GM19099 (cell line): ENCODE results near the gene SMARCA1.
A peak's percentile ranks its signal among the peaks of the same experiment; 100 is the strongest.

Experiments
- POLR2A ChIP-seq: IDR thresholded peaks from 3 replicates; pipeline ENCODE4 v1.6.1; 2011; ENCODE audit warnings: low read depth; ENCODE audit not compliant: insufficient read length; ENCODE audit errors: extremely low read depth

The SMARCA1 gene

DNA sequence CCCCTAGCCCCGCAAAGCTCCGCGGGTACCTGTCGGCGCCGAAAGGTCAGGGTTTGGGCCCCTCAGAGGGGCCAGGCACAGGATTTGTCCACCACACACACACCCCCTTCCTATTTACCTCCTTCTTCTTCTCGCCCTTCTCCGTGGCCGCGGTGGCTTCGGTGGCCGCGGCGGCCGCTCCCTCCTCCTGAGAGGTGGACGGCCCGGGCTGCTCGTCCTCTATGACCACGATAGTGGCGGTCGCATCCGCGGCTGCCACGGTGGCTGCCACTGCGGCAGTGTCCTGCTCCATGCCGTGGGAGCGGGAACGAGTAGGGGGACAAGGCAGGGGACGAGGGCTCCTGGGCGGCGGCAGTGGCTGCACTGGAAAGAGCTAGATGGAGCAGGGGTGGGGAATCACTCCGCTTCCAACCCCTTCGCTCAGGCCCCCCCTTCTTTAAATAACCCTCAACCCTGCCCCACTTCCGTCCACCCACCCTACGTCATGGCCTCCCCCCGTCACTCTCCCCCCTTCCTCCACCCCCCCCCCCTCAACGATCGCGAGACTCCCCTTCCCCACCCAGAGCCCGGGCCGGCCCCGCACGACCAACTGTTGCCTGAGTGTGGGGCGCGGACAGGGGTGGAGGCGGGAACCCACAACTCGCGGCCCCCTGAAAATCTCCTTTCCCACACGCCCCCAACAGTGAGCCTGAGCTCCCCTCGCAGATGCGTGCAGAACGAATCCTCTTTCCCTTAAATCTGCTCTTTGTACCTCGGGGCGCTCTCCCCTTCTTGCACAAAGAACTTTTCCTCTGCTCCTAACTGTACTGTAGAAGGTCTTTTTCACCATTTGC lies at the start of gene SMARCA1:
SMARCA1 (minus strand) TSS at position 412 of the 833 bp plus-strand sequence; CDS start at position 292, 120 bp downstream.
- no peak for TF ChIP-seq POLR2A

GRCh38 chrX:129572422-129572821 lies 49.1 kb upstream of the SMARCA1 start:
- TF ChIP-seq POLR2A: no peak

- TF ChIP-seq POLR2A: no peak
These were observed 45.1 kb upstream of the SMARCA1 start for GRCh38 chrX:129568349-129568748.

- TF ChIP-seq POLR2A: no peak
These were observed 42.8 kb upstream of the SMARCA1 start for GRCh38 chrX:129566073-129566472.

DNA sequence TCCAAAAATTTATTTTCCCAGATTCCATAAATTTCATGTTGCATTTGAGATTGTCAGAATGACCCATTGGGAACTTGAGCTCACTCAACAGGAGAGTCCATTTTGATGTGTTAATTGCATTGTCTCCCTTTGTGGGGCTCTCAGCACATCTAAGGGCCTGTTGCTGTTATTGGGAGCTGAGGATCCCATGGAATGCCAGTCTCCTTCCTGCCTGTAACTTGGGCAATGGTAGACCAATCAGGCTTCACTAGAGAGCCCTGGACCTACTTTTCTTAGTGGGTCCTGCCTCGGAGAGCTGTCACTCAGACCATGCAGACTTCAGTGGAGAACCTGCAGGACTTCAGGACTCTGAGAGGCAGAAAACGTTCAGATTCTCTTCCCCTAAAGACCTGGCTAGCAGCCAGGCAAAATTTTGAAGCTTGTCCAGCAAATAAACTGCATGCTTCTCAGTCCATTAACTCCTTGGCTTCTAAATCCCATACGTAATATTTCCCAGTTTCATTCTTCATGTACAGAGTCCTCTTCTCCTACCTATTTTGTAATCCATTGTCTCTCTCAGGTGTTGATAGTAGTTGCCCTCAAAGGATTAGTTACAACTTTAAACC lies 41.9 kb upstream of the SMARCA1 start:
- TF ChIP-seq POLR2A: no peak

- TF ChIP-seq POLR2A: no peak
These were observed 38.2 kb upstream of the SMARCA1 start for GRCh38 chrX:129561453-129561852.

DNA sequence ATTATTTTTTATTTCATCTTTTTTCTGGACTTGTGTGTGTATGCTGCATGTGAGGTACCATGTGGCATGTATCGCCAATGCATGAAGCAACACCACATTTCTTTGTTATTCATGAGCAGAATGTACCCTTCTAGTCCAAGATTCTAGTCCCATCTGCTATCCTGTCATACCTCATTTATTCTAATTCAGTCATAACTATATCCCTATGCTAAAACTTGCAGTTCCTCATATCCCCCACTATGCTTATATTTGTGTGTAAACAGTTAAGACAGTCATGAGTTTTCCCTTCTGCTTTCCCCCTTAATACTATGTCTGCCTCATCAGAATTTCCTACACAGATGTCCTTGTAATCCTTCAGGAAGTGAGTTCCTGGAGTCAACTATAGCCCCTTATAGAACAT lies 36.5 kb upstream of the SMARCA1 start:
- no peak for TF ChIP-seq POLR2A

DNA sequence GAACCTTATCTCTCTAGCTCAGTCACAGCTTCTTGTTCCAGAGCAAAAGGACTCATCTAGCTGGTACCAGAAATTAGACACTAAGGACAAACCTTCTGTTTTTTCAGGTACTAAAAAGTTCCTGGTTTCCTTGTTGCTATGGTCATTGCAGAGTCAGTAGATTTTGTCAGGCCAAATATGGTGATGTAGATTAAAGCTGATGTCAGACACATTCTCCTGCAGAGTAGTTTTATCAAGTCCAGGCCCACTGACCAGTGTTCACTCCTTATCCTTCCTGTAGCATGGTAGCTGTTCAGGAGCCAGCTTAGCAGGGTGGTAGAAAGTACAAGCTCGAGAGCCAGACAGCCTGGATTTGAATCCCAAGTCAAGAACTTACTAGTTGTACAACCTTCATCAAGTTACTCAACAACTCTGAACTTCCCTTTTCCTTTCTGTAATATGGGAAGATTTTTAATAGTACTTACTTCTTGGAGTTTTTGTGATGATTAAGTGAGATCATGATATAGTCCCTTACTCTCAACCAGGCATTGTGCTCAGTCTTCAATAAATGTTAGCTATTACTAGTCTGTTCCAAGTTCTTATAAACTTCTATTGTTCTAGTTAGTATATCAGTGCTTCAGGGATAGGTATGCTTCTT lies 34.7 kb upstream of the SMARCA1 start:
- no peak for TF ChIP-seq POLR2A

GRCh38 chrX:129556806-129557315 lies 33.6 kb upstream of the SMARCA1 start:
- no peak for TF ChIP-seq POLR2A

DNA sequence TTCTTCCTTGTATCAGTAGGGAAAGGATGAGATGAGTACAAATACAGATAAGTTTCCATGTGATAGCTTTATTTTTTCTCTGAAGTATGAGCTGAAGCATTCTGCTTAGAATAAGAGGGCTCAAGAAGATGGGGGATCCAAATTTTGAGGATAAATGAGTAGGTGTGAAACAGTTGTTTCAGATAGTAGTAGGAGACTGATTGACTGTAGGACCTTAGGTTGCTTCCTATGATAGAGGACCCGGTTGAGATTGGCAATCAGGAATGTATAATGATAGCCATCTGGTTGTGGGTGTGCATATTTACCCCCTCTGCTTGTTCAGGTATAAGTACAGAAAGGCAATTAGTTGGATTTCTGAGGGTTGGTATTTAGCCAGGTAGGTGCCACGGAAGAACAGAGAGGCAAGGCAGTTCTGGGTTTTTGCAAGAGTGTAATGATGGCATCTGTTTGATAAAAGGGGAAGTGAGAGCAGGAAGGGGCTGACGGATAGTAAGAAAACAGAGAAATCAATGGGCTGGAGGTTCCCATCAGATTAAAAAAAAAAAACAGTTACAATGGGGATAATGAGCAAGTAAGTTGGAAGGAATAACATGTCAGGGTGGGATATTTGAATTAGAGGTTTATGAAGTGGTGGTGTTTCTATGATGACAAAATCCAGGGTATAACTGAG lies 30.5 kb upstream of the SMARCA1 start:
- no peak for TF ChIP-seq POLR2A

GRCh38 chrX:129549124-129549523 lies 25.8 kb upstream of the SMARCA1 start:
- TF ChIP-seq POLR2A: no peak

- TF ChIP-seq POLR2A: no peak
These were observed 22.1 kb upstream of the SMARCA1 start for GRCh38 chrX:129545408-129545807.

DNA sequence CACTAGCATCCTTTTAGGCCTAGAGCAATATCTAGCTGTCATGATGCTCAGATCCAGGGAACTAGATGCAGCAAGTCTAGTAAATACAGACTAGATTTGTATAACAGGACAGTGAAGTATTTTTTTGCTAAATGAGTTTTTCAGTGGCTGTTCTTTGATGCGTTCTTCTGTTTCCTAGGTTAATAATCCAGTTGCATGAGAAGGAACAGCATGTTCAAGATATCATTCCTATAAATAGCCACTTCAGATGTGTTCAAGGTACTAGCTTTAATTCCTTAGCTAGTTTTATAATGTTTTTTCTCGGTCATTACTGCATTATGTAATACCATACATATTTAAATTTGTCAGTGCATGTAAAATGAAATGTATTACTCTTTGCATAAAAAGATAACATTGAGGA lies 21.5 kb upstream of the SMARCA1 start:
- no peak for TF ChIP-seq POLR2A

GRCh38 chrX:129540722-129541184 lies 17.5 kb upstream of the SMARCA1 start:
- TF ChIP-seq POLR2A: no peak

- TF ChIP-seq POLR2A: peak; percentile 36
These were observed 16.9 kb upstream of the SMARCA1 start, which contains the start of gene OCRL for GRCh38 chrX:129540068-129540653. Gene OCRL, plus strand, starts transcription at chrX:129540259. Its CDS starts 181 bp downstream, at chrX:129540440.
